ENCODE data around the gene TRIM24.

DNA sequence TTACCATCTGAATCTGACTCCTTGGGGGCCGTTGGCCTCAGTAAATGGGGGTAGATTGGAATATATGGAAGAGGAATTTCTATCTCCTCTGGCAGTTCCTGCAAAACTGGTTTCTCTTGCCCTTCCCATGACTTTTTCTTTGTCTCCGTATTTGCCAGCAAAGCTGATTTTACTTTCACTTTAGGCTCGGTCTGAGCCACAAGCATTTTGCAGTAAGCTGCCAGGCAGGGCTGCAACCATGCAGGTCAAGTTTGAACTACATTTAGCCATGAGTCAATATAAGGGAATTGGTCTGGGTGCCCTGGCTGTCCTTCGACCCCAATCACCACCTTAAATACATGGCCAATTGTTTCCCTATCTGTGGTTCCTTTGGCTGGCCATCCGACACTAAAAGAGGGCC, 104.3 kb downstream of the TRIM24 start:
- TF ChIP-seq, protein P1, sequence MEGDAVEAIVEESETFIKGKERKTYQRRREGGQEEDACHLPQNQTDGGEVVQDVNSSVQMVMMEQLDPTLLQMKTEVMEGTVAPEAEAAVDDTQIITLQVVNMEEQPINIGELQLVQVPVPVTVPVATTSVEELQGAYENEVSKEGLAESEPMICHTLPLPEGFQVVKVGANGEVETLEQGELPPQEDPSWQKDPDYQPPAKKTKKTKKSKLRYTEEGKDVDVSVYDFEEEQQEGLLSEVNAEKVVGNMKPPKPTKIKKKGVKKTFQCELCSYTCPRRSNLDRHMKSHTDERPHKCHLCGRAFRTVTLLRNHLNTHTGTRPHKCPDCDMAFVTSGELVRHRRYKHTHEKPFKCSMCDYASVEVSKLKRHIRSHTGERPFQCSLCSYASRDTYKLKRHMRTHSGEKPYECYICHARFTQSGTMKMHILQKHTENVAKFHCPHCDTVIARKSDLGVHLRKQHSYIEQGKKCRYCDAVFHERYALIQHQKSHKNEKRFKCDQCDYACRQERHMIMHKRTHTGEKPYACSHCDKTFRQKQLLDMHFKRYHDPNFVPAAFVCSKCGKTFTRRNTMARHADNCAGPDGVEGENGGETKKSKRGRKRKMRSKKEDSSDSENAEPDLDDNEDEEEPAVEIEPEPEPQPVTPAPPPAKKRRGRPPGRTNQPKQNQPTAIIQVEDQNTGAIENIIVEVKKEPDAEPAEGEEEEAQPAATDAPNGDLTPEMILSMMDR (conservative IDR thresholded peaks at IDR 0.05; ENCODE audit: low read length): no peak
- no peak for TF ChIP-seq EZH2phosphoT487 (IDR thresholded peaks at IDR 0.05; ENCODE audit: borderline replicate concordance)
